ENCODE results near the gene EN2. TPM values are rescaled to one million over a fixed set of nuclear protein-coding genes. Genes with fewer than 3 reads are reported as not detected.

EN2 gene
- total RNA-seq, 2 experiments from 2014 or later = not detected

DNA sequence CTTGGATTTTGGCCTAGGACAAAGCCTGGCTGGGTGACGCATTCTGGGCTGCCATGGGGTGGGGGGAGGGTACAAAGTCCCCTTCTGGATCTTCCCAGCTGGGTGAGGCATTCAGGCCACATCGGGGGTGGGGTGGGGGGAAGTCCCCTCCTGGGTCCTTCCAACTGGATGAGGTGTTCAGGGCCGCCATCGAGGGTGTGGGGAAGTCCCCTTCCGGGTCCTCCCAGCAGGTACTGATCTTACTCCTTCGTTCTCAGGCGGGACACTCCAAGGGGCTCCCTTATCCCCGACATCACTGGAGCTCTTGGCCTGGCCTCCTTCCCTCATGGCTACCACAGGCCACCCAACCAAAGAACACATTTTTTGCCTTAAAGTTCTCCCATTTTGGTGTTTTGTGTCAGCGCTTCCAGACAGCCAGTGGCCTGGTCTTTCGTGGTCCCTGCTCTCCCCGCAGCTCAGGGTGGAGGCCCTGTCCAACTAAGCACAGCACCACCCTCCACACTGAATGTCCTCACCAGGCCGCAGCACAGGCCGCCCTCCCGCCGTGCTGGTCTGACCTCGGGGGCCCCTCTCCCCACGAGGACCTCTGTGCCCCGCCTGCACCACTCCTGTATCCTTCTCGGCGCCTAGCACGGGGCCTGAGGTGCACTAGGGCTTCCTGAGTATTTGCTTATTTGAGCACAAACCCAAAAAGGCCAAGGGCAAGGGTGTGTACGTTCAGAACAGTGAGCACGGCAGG, 38.5 kb downstream of the EN2 start:
- no peaks in the 10 kb centered on the region for H3K36me3 Mint-ChIP-seq (ENCODE audit: low read depth)
- CTCF ChIA-PET = no interaction called here
- peaks cover 24% of the 10 kb centered on the region for H3K27me3 Mint-ChIP-seq (ENCODE audit: low read depth)
- no peak overlapping the region for H3K27ac Mint-ChIP-seq
- H3K4me1 Mint-ChIP-seq (ENCODE audit: low read depth) = peaks cover 3% of the 10 kb centered on the region
- no peak overlapping the region for H3K4me3 Mint-ChIP-seq
- DNase-seq = no peak
- intact Hi-C loops (cut with micrococcal nuclease) = no loop called here
- no peaks in the 10 kb centered on the region for H3K9me3 Mint-ChIP-seq

DNA sequence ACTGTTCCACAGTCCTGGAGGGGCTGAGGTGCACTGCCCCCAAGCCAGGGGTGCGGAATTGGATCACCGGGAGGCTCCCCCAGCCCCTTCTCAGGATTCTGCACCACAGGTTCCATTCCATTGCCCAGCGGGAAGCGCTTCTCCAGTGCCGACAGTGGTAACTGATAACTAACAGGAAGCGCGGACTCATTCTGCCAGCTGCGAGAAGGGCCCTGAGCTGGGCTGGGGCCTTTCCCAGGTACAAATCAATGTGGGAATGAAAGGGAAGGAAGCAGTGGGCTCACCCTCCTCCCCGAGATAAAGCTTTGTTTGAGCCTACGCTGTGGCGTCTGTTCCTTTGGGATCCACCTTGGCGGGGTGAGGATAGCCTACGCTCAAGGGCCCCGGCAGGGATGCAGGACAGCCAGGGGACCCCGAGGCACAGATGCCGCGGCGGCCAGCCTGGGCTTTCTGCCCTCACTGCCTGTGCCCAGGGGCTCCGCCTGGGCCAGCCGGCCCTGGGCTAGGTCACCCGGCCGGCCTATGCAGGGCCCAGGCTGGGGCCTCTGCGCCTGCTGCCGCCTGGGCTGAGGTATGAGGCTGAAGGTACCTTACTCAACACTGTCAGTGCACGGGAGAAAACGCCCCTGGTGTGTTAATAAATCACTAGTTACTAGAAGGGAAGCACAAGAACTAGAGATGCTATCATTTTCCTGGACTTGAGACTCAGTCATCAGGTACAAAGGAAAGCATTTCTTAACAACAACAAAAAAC, 39.4 kb downstream of the EN2 start:
- H3K9me3 Mint-ChIP-seq = no peaks in the 10 kb centered on the region
- H3K36me3 Mint-ChIP-seq (ENCODE audit: low read depth) = no peaks in the 10 kb centered on the region
- no peak for DNase-seq
- CTCF ChIA-PET = no interaction called here
- peaks cover 23% of the 10 kb centered on the region for H3K27me3 Mint-ChIP-seq (ENCODE audit: low read depth)
- H3K27ac Mint-ChIP-seq = no peak overlapping the region
- intact Hi-C loops (cut with micrococcal nuclease) = no loop called here
- no peak overlapping the region for H3K4me3 Mint-ChIP-seq
- no peaks in the 10 kb centered on the region for H3K4me1 Mint-ChIP-seq (ENCODE audit: low read depth)

GRCh38 chr7:155505422-155505793, 47.5 kb downstream of the EN2 start:
- H3K36me3 Mint-ChIP-seq (ENCODE audit: low read depth) = no peaks in the 10 kb centered on the region

DNA sequence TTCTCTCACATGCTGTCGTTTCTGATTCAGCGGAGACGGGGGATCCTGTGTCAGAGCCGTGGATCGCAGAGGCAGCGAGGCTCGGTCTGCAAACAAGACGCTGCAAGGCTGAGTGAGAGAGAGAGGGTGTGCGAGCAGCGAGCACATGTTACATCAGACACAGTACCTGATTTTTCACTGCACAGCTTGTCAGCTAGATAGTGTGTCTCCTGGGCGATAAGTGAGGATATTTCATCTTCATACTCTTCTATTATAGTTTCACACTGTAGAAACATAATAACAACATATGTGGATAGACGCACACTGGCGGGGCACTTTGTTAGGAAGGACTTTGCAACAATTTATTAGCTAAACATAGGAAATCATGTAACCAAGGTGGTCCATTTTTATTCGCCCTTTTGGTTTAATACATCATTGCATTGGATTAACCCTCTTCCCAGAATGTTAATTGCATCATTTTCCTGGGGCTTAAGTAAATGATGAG, 49.0 kb downstream of the EN2 start:
- H3K4me3 Mint-ChIP-seq = no peak overlapping the region
- intact Hi-C loops (cut with micrococcal nuclease) = no loop called here
- H3K27ac Mint-ChIP-seq = no peak overlapping the region
- peaks cover 18% of the 10 kb centered on the region for H3K4me1 Mint-ChIP-seq (ENCODE audit: low read depth)
- CTCF ChIA-PET = interaction anchor here (0.8 to 1.2 kb wide), 2 partner anchors 17 to 261 kb away, joined by 3 to 4 read pairs; no protein-coding TSS in a partner anchor
- DNase-seq = peak; percentile 34
- H3K9me3 Mint-ChIP-seq = no peaks in the 10 kb centered on the region
- peaks cover 78% of the 10 kb centered on the region for H3K27me3 Mint-ChIP-seq (ENCODE audit: low read depth)
- H3K36me3 Mint-ChIP-seq (ENCODE audit: low read depth) = no peaks in the 10 kb centered on the region

More at GRCh38 chr7:155505422-155505793, 47.5 kb downstream of the EN2 start:
- H3K27ac Mint-ChIP-seq = no peak overlapping the region
- no peaks in the 10 kb centered on the region for H3K9me3 Mint-ChIP-seq
- H3K4me1 Mint-ChIP-seq (ENCODE audit: low read depth) = peaks cover 18% of the 10 kb centered on the region
- CTCF ChIA-PET = interaction anchor here (0.8 kb wide), 1 partner anchor 58 kb away, joined by 4 read pairs; no protein-coding TSS in a partner anchor
- DNase-seq = no peak
- intact Hi-C loops (cut with micrococcal nuclease) = no loop called here
- no peak overlapping the region for H3K4me3 Mint-ChIP-seq
- H3K27me3 Mint-ChIP-seq (ENCODE audit: low read depth) = peaks cover 78% of the 10 kb centered on the region

DNA sequence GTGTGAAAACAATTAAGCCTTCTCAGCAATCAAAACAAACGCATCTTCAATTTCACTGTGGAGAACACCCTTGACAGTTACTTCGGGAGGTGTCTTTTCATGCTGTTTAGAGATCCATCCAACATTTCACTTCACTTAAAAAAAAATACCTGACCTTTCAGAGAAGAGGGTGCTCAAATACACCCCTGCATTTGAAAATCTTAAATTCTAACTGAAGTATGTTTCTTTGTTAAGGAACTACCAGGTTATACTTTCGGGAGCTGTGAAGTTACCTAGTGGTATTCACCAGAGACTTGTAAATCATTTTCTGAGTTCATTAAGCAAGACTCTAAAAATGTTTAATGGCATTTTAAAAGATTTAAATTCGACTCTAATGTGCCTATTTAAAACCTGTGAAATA, 49.6 kb downstream of the EN2 start:
- H3K4me1 Mint-ChIP-seq (ENCODE audit: low read depth) = peaks cover 18% of the 10 kb centered on the region
- intact Hi-C loops (cut with micrococcal nuclease) = no loop called here
- no peak for DNase-seq
- H3K9me3 Mint-ChIP-seq = no peaks in the 10 kb centered on the region
- CTCF ChIA-PET = interaction anchor here (0.8 to 1.2 kb wide), 2 partner anchors 18 to 260 kb away, joined by 3 to 4 read pairs; no protein-coding TSS in a partner anchor
- H3K27ac Mint-ChIP-seq = no peak overlapping the region
- no peaks in the 10 kb centered on the region for H3K36me3 Mint-ChIP-seq (ENCODE audit: low read depth)
- H3K4me3 Mint-ChIP-seq = no peak overlapping the region
- H3K27me3 Mint-ChIP-seq (ENCODE audit: low read depth) = peaks cover 81% of the 10 kb centered on the region

DNA sequence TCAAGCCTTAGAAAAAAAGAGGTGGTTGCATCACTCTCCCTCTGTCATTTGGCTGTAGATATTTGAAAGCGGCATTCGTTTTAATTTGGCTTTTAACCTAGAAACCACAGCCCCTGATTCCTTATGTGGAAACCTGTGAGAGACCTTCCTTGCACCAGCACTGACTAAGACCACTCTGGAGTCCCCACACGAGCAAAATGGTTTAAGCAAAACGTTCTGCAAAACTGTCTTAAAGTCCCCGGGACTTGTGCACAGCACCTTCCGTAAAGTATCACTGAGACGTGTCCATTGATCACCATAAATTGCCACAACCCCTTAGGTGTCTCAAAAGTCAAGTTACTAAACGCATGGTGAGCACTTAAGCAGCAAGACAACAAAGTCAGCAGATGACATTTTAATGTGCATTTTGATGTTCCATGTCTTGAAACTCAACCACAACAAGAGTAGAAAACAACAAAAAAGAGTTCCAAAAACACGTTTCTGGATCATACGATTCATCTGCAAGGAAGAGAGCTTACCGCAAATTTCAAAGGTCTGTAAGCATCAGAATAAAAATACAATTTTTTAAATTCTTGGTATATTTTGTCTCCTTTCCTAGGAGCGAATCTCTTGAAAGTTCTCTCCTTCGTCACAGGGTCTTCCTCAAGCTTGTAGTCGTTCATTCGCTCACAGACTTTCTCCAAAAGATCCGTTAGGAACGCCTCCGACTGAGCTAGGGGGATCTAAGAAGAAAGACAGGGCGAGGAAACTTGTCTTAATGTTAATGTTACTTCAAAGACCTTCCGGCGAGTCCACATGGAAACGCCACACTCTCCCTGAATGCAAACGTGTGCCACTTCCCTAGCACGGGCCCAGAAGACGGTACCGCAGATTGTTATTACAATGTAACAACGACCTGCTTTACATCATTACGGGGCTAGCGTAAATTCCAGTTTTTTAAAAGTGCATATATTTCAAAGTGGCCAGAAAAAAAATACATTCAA, 50.7 kb downstream of the EN2 start:
- H3K4me1 Mint-ChIP-seq (ENCODE audit: low read depth) = peaks cover 18% of the 10 kb centered on the region
- CTCF ChIA-PET = no interaction called here
- H3K27me3 Mint-ChIP-seq (ENCODE audit: low read depth) = peaks cover 76% of the 10 kb centered on the region
- DNase-seq = no peak
- H3K36me3 Mint-ChIP-seq (ENCODE audit: low read depth) = no peaks in the 10 kb centered on the region
- no peaks in the 10 kb centered on the region for H3K9me3 Mint-ChIP-seq
- H3K4me3 Mint-ChIP-seq = peak overlapping the region; percentile 48
- intact Hi-C loops (cut with micrococcal nuclease) = loop anchor here (2.0 kb wide), 2 partner anchors 42 to 52 kb away; no protein-coding TSS in a partner anchor
- no peak overlapping the region for H3K27ac Mint-ChIP-seq

DNA sequence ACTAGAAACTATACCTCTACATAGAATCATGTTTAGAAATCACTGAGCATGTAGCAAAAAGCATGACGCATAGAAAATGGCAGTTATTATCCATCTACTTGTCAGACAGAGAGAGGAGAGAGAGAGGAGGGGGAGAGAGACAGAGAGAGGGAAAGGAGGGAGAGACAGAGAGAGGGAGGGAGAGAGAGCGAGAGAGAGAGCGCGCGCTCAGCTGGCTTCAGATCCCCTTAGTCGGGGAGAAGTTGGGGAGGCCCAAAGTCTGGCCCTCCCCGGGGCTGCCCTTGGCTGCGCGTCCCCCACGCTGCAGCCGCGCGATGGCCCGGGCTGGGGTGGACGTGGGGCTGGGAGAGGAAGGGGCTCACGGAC, 51.4 kb downstream of the EN2 start:
- Mint-ChIP-seq H3K36me3 (ENCODE audit: low read depth) (no peaks in the 10 kb centered on the region), H3K27me3 (ENCODE audit: low read depth) (peaks cover 75% of the 10 kb centered on the region), H3K9me3 (no peaks in the 10 kb centered on the region), H3K4me3 (peak overlapping the region; percentile 48), H3K27ac (no peak overlapping the region), H3K4me1 (ENCODE audit: low read depth) (peaks cover 18% of the 10 kb centered on the region)
- intact Hi-C loops (cut with micrococcal nuclease) = loop anchor here (2.0 kb wide), 2 partner anchors 43 to 53 kb away; no protein-coding TSS in a partner anchor
- no peak for DNase-seq
- CTCF ChIA-PET = no interaction called here

GRCh38 chr7:155509725-155510551, 52.0 kb downstream of the EN2 start:
- intact Hi-C loops (cut with micrococcal nuclease) = loop anchor here (2.0 kb wide), 4 partner anchors 43 to 135 kb away; no protein-coding TSS in a partner anchor
- Mint-ChIP-seq H3K36me3 (ENCODE audit: low read depth) (no peaks in the 10 kb centered on the region), H3K27ac (no peak overlapping the region), H3K4me1 (ENCODE audit: low read depth) (peaks cover 18% of the 10 kb centered on the region), H3K27me3 (ENCODE audit: low read depth) (peaks cover 73% of the 10 kb centered on the region), H3K4me3 (peak overlapping the region; percentile 54), H3K9me3 (no peaks in the 10 kb centered on the region)
- no peak for DNase-seq
- CTCF ChIA-PET = interaction anchor here (0.6 to 1.2 kb wide), 2 partner anchors 44 to 130 kb away, joined by 4 read pairs; no protein-coding TSS in a partner anchor

GRCh38 chr7:155510975-155511701, 53.2 kb downstream of the EN2 start:
- Mint-ChIP-seq H3K27me3 (ENCODE audit: low read depth) (peaks cover 75% of the 10 kb centered on the region), H3K4me1 (ENCODE audit: low read depth) (peaks cover 18% of the 10 kb centered on the region), H3K36me3 (ENCODE audit: low read depth) (no peaks in the 10 kb centered on the region), H3K27ac (no peak overlapping the region), H3K4me3 (no peak overlapping the region), H3K9me3 (no peaks in the 10 kb centered on the region)
- DNase-seq = no peak
- intact Hi-C loops (cut with micrococcal nuclease) = loop anchor here (2.0 kb wide), 2 partner anchors 62 to 136 kb away; no protein-coding TSS in a partner anchor
- CTCF ChIA-PET = interaction anchor here (1.2 kb wide), 1 partner anchor 131 kb away, joined by 4 read pairs; no protein-coding TSS in a partner anchor

- intact Hi-C loops (cut with micrococcal nuclease) = loop anchor here (2.0 kb wide), 2 partner anchors 63 to 137 kb away; no protein-coding TSS in a partner anchor
- Mint-ChIP-seq H3K9me3 (no peaks in the 10 kb centered on the region), H3K4me1 (ENCODE audit: low read depth) (peaks cover 17% of the 10 kb centered on the region), H3K27ac (no peak overlapping the region), H3K36me3 (ENCODE audit: low read depth) (no peaks in the 10 kb centered on the region), H3K27me3 (ENCODE audit: low read depth) (peaks cover 72% of the 10 kb centered on the region), H3K4me3 (no peak overlapping the region)
- CTCF ChIA-PET = no interaction called here
- no peak for DNase-seq
Observed at GRCh38 chr7:155511702-155511996, 53.7 kb downstream of the EN2 start.

Data from activated naive CD4-positive, alpha-beta T cell treated with anti-CD3 and anti-CD28 coated beads for 36 hours (primary cell).